Transverse colon (tissue), 4 donors: ENCODE measurements around the gene PCIF1.

ENCODE experiments used
- POLR2A ChIP-seq: fragments of 450-650 bp; IDR thresholded peaks from one replicate; pipeline ENCODE4 v1.6.1; 2016; ENCODE audit warnings: antibody characterized with exemption, mild to moderate bottlenecking, moderate library complexity
- POLR2AphosphoS5 ChIP-seq, 3 donors: sonication (generic); formaldehyde crosslinking; IDR thresholded peaks; one replicate each; pipeline ENCODE4 v1.6.1; 2016; ENCODE audit warnings: antibody characterized with exemption in 3 of 3
- TF ChIP-seq, protein P1 (sequence below), 5 experiments: fragments of 200-600 bp in 3 of 5; fragments of 450-650 bp in 2 of 5; sonication (generic) in 3 of 5; IDR thresholded peaks; 1 replicate in 2 of 5; 2 replicates in 3 of 5; pipeline ENCODE4 v1.5.1; 2016 to 2017; ENCODE audit warnings: antibody characterized with exemption in 5 of 5, inconsistent platforms in 3 of 5, mild to moderate bottlenecking in 2 of 5, moderate library complexity in 1 of 5

DNA sequence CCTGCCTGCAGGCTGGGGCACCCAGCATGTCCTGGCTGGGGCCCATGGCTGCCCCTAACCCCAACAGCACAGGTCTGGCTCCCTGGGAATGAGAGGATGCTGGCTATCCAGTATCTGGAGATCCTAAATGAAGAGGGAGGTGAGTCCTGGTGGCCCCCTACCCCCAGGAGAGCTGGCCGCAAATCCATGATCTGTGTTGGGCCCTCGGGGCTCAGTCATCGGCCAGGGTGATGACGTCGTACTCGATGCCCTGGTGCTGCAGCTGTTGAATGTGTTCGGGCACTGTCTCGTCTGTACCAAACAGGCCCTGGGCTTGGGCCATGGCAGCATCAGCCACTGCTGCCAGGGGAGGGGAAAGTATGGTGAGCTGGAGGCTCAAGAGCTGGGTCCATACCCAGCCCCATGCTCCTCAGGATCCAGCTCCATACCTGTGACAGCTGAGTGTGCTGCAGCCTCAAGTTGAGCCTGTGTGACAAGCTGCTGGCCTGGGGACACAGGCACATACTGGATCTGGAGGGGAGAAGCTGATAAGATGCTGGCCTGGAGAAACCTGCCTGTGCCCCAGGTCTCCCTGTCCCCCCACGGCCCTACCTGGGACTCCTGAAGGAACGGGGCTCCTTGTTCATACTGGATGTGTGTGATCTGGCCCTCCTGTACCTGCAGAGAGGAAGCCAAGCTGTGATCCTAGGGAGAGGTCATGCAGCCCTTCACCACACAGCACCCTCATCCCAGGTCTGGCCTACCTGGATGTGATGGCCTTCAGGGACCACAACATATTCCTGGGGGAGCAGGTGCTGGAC lies 14.5 kb downstream of the PCIF1 start:
- peak in 2 of 3 donors; percentile 10 to 17 for TF ChIP-seq POLR2AphosphoS5 (IDR thresholded peaks at IDR 0.05)
- TF ChIP-seq, protein P1, sequence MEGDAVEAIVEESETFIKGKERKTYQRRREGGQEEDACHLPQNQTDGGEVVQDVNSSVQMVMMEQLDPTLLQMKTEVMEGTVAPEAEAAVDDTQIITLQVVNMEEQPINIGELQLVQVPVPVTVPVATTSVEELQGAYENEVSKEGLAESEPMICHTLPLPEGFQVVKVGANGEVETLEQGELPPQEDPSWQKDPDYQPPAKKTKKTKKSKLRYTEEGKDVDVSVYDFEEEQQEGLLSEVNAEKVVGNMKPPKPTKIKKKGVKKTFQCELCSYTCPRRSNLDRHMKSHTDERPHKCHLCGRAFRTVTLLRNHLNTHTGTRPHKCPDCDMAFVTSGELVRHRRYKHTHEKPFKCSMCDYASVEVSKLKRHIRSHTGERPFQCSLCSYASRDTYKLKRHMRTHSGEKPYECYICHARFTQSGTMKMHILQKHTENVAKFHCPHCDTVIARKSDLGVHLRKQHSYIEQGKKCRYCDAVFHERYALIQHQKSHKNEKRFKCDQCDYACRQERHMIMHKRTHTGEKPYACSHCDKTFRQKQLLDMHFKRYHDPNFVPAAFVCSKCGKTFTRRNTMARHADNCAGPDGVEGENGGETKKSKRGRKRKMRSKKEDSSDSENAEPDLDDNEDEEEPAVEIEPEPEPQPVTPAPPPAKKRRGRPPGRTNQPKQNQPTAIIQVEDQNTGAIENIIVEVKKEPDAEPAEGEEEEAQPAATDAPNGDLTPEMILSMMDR (IDR thresholded peaks at IDR 0.05) = no peak
- no peak for TF ChIP-seq POLR2A
